IPS-18a (cell line): Measurements from ENCODE around the gene BLVRA.
"Not testable (repeated sequence)": the region's sequence is repeated elsewhere in the genome, so short reads cannot be mapped to it uniquely, and the experiment has no call there.

Experiments
- H3K27ac ChIP-seq: one replicate; pipeline ENCODE4 v1.5.1; 2013; ENCODE audit warnings: low read length
- H3K27me3 ChIP-seq: one replicate; pipeline ENCODE4 v1.6.1; 2013; ENCODE audit warnings: mild to moderate bottlenecking, low read length; ENCODE audit not compliant: control insufficient read depth, insufficient read depth
- H3K36me3 ChIP-seq: one replicate; pipeline ENCODE4 v1.6.1; 2013; ENCODE audit warnings: low read depth, low read length; ENCODE audit not compliant: control insufficient read depth
- H3K4me1 ChIP-seq: one replicate; pipeline ENCODE4 v1.6.1; 2013; ENCODE audit warnings: low read depth, low read length; ENCODE audit not compliant: control insufficient read depth
- H3K4me3 ChIP-seq: one replicate; pipeline ENCODE4 v1.5.1; 2013; ENCODE audit warnings: low read length
- H3K9ac ChIP-seq: one replicate; pipeline ENCODE4 v1.6.1; 2013; ENCODE audit warnings: mild to moderate bottlenecking, low read length, moderate library complexity
- H3K9me3 ChIP-seq: one replicate; pipeline ENCODE4 v1.6.1; 2013; ENCODE audit warnings: low read depth, low read length; ENCODE audit not compliant: control insufficient read depth

The BLVRA gene

GRCh38 chr7:43775255-43775654 lies 16.8 kb downstream of the BLVRA start:
- not testable (repeated sequence) for H3K9me3 ChIP-seq, H3K27me3 ChIP-seq, H3K4me3 ChIP-seq, H3K27ac ChIP-seq, H3K9ac ChIP-seq, H3K4me1 ChIP-seq, H3K36me3 ChIP-seq

- not testable (repeated sequence) for H3K9ac ChIP-seq, H3K36me3 ChIP-seq, H3K4me1 ChIP-seq, H3K27me3 ChIP-seq, H3K27ac ChIP-seq, H3K9me3 ChIP-seq, H3K4me3 ChIP-seq
Observed at GRCh38 chr7:43778293-43779044, 20.0 kb downstream of the BLVRA start.

GRCh38 chr7:43779045-43779812 lies 20.7 kb downstream of the BLVRA start:
- Histone ChIP-seq H3K4me1 (no peaks in the 10 kb centered on the region), H3K4me3 (no peak overlapping the region), H3K27ac (no peak overlapping the region)

GRCh38 chr7:43781726-43782607 lies 23.5 kb downstream of the BLVRA start:
- Histone ChIP-seq H3K27ac (no peak overlapping the region), H3K27me3 (no peaks in the 10 kb centered on the region), H3K4me3 (no peak overlapping the region), H3K36me3 (no peaks in the 10 kb centered on the region), H3K4me1 (no peaks in the 10 kb centered on the region), H3K9me3 (no peaks in the 10 kb centered on the region), H3K9ac (no peak overlapping the region)

More at GRCh38 chr7:43779045-43779812, 20.7 kb downstream of the BLVRA start:
- Histone ChIP-seq H3K9ac (no peak overlapping the region), H3K36me3 (no peaks in the 10 kb centered on the region), H3K9me3 (no peaks in the 10 kb centered on the region), H3K27me3 (no peaks in the 10 kb centered on the region)

GRCh38 chr7:43782768-43783555 lies 24.5 kb downstream of the BLVRA start:
- Histone ChIP-seq H3K9me3 (no peaks in the 10 kb centered on the region), H3K36me3 (no peaks in the 10 kb centered on the region), H3K4me3 (no peak overlapping the region), H3K27ac (no peak overlapping the region), H3K9ac (no peak overlapping the region), H3K4me1 (no peaks in the 10 kb centered on the region), H3K27me3 (no peaks in the 10 kb centered on the region)

- Histone ChIP-seq H3K9ac (no peak overlapping the region), H3K27me3 (no peaks in the 10 kb centered on the region), H3K36me3 (no peaks in the 10 kb centered on the region), H3K4me3 (no peak overlapping the region), H3K4me1 (no peaks in the 10 kb centered on the region), H3K9me3 (no peaks in the 10 kb centered on the region), H3K27ac (no peak overlapping the region)
Observed at GRCh38 chr7:43784030-43784584, 25.6 kb downstream of the BLVRA start.

GRCh38 chr7:43784585-43785087 lies 26.2 kb downstream of the BLVRA start:
- H3K27ac ChIP-seq, H3K4me3 ChIP-seq: not testable (repeated sequence)

GRCh38 chr7:43785420-43785819 lies 26.9 kb downstream of the BLVRA start:
- H3K27ac ChIP-seq = no peak overlapping the region
- no peaks in the 10 kb centered on the region for H3K27me3 ChIP-seq
- no peaks in the 10 kb centered on the region for H3K36me3 ChIP-seq
- no peak overlapping the region for H3K4me3 ChIP-seq
- no peaks in the 10 kb centered on the region for H3K9me3 ChIP-seq
- no peak overlapping the region for H3K9ac ChIP-seq
- H3K4me1 ChIP-seq = no peaks in the 10 kb centered on the region

More at GRCh38 chr7:43784585-43785087, 26.2 kb downstream of the BLVRA start:
- H3K27me3 ChIP-seq, H3K9me3 ChIP-seq, H3K9ac ChIP-seq, H3K36me3 ChIP-seq, H3K4me1 ChIP-seq: not testable (repeated sequence)

GRCh38 chr7:43787771-43788170 lies 29.3 kb downstream of the BLVRA start:
- Histone ChIP-seq H3K36me3 (no peaks in the 10 kb centered on the region), H3K4me3 (no peak overlapping the region), H3K4me1 (no peaks in the 10 kb centered on the region), H3K27me3 (no peaks in the 10 kb centered on the region), H3K27ac (no peak overlapping the region), H3K9me3 (no peaks in the 10 kb centered on the region), H3K9ac (no peak overlapping the region)

GRCh38 chr7:43790006-43790405 lies 31.5 kb downstream of the BLVRA start:
- Histone ChIP-seq H3K4me1 (no peaks in the 10 kb centered on the region), H3K27ac (no peak overlapping the region), H3K27me3 (no peaks in the 10 kb centered on the region), H3K36me3 (no peaks in the 10 kb centered on the region), H3K4me3 (no peak overlapping the region), H3K9ac (no peak overlapping the region), H3K9me3 (no peaks in the 10 kb centered on the region)
